Endothelial cell of hepatic sinusoid (primary cell): ENCODE results near the gene ROM1.
"Not testable (repeated sequence)": the region's sequence is repeated elsewhere in the genome, so short reads cannot be mapped to it uniquely, and the experiment has no call there.

Experiments used
- in situ Hi-C: cut with HindIII; loops from 2 replicates; pipeline ENCODE4 v1.10.0; 2017; ENCODE audit warnings: low sequenced_read_pairs

ROM1 gene

DNA sequence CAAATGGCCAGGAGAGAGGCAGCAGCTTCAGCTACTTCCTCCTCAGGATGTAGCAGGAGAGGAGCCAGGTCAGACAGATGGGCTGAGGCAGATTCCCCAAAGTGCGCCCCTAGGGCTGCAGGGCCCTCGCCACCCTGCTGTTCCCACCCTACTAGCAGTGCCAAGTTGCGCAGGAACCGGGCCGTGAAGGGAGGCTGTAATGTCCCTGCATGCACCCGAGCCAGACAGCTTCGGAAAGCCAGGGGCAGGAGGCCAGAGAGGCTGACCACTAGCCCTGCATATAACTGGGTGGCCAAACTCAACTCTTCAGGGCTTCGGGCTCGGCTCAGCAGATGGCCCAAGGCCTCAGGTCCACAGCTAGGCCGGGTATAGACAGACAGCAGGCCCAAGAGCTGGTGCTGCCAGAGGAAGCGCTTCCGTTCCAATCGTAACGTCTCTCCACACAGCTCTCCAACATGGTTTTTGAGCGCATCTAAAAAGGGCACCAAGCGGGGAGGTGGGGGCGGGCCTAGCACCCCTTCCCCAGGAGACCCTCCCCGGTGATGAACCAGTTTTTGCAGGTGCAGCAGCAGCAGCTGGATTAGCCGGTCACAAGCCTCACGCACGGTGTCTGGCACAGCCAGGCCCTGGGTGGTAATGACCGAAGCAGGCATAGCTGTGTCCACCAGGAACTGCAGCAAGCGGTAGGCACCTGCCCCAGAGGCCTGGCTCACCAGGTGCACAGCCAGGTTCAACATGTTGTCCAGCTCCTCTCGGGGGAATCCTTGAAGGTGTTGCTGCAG, 35.3 kb downstream of the ROM1 start:
- in situ Hi-C loops = no loop called here

DNA sequence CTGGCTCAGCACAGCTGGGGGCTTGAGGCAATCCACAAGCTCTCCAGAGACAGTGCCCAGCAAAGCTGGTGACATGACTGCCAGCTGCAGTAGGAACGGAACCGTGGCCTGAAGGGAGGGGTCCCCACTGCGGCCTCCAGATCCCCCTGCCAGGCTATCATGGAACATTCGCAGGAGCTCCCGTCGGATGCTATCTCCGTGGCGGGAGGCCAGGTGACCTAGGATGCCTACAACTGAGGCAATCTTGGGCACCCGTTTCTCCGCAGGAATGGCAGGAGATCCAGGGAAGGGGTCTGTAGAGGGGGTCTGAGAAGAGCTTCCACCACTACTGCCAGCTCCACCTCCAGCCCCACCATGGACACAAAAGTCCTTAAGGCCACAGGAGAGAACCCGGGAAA, 35.9 kb downstream of the ROM1 start:
- in situ Hi-C loops = no loop called here

DNA sequence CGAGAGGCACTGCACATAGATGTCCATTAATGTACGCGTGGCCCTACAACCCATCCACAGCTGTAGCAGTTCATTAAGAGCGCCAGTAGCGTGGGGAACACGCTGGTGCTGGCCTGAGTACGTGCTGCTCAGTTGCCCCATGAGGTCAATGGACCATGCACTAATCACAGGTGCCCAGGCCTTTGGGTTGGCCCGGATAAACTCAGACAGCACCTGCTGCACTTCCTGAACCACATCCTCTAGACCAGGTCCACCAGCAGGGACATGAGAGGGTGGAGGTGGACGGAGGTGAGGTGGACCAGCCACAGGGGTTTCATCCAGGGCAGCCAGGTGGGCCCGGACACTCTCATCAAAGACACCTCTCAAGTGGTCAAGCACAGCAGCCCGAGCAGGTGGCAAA, 36.4 kb downstream of the ROM1 start:
- in situ Hi-C loops = no loop called here

DNA sequence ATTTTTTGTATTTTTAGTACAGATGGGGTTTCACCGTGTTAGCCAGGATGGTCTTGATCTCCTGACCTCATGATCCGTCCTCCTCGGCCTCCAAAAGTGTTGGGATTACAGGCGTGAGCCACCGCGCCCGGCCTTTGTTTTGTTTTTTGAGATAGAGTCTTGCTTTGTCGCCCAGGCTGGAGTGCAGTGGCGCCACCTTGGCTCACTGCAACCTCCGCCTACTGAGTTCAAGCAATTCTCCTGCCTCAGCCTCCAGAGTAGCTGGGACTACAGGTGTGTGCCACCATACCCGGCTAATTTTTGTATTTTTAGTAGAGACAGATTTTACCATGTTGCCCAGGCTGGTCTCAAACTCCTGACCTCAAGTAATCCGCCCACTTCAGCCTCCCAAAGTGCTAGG, 37.2 kb downstream of the ROM1 start:
- in situ Hi-C loops = not testable (repeated sequence)

GRCh38 chr11:62652161-62653006, 39.3 kb downstream of the ROM1 start:
- in situ Hi-C loops = no loop called here

DNA sequence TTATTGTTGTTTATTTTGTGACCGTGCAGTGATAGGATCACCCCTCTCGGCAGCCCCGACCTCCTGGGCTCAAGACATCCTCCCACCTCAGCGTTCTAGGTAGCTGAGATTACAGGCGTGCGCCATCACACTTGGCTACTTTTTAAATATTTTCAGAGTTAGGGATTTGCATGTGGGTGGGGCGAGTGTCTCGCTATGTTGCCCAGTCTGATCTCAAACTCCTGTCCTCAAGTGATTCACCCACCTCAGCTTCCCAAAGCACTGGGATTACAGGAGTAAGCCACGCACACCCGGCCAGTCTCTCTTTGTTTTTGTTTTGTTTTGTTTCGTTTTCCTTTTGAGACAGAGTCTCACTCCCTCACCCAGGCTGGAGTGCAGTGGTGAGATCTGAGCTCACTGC, 41.2 kb downstream of the ROM1 start:
- in situ Hi-C loops = no loop called here

GRCh38 chr11:62656796-62657429, 43.9 kb downstream of the ROM1 start:
- in situ Hi-C loops = no loop called here

DNA sequence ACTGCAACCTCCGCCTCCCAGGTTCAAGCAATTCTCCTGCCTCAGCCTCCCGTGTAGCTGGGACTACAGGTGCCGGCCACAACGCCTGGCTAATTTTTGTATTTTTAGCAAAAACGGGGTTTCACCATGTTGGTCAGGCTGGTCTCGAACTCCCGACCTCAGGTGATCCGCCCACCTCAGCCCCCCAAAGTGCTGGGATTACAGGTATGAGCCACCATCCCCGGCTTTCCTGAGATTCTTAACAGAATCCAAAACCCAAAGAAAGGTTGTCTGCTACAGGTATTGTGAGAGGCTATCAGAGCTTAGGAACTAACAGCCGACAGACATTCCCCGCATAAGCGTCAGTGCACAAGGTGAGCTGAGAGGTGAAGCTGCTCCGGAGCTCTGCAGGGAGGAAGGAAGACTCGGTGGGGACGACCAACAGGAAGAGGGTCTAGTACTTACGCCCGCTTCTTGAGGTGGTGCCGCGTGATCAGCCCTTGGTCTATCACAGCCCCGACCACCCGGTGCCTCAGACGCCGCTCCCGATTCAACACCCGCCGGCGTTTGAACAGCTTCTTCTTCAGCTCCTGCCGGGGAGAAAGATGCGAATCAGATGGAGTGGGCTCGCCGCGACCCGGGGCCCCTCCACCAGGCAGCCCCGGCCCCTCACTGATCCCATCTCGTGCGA, 51.5 kb downstream of the ROM1 start:
- in situ Hi-C loops = no loop called here
